Neural cell (in vitro differentiated cells): ENCODE measurements around the gene FNBP1.

ENCODE experiments used
- CTCF ChIP-seq: fragments of 450-650 bp; IDR thresholded peaks from 2 replicates; pipeline ENCODE4 v1.5.1; 2014; ENCODE audit warnings: antibody characterized with exemption, mild to moderate bottlenecking, moderate library complexity; ENCODE audit not compliant: poor library complexity, severe bottlenecking
- EZH2 ChIP-seq: fragments of 200-600, 300-800 bp; shearing (Covaris generic), sonication (generic); IDR thresholded peaks from 2 replicates; pipeline ENCODE4 v1.6.1; 2014; ENCODE audit warnings: antibody characterized with exemption, low read length, borderline replicate concordance, mild to moderate bottlenecking; ENCODE audit not compliant: insufficient read depth, poor library complexity, severe bottlenecking
- MXI1 ChIP-seq: fragments of 450-650 bp; conservative IDR thresholded peaks from 2 replicates; pipeline ENCODE4 v1.6.1; 2014; ENCODE audit warnings: antibody characterized with exemption, mild to moderate bottlenecking; ENCODE audit not compliant: poor library complexity, severe bottlenecking
- POLR2AphosphoS5 ChIP-seq: IDR thresholded peaks from 2 replicates; pipeline ENCODE4 v1.6.1; 2012
- RAD21 ChIP-seq: fragments of 450-650 bp; conservative IDR thresholded peaks from 2 replicates; pipeline ENCODE4 v1.6.1; 2014; ENCODE audit warnings: antibody characterized with exemption, mild to moderate bottlenecking, moderate library complexity
- REST ChIP-seq: IDR thresholded peaks from 2 replicates; pipeline ENCODE4 v1.6.1; 2012; ENCODE audit warnings: borderline replicate concordance
- TAF1 ChIP-seq: IDR thresholded peaks from 2 replicates; pipeline ENCODE4 v1.6.1; 2012; ENCODE audit warnings: low read depth

GRCh38 chr9:129889122-129889940 is 153.7 kb downstream of the FNBP1 start:
- TF ChIP-seq CTCF (no peak), POLR2AphosphoS5 (no peak), REST (no peak), MXI1 (no peak), RAD21 (no peak), TAF1 (no peak), EZH2 (no peak)
